BJ (cell line): ENCODE data around the gene RIBC2. TPM values are rescaled to one million over a fixed set of nuclear protein-coding genes. Genes with fewer than 3 reads are reported as not detected.
"Not testable (repeated sequence)": the region's sequence is repeated elsewhere in the genome, so short reads cannot be mapped to it uniquely, and the experiment has no call there.

Experiments used
- CTCF ChIA-PET: fragments of 350-600 bp; formaldehyde crosslinking; extraction: SDS; loops from one replicate; lab custom pipeline; 2021; ENCODE audit warnings: antibody characterized with exemption, inconsistent platforms; lab: Yijun Ruan, JAX
- POLR2A ChIA-PET: fragments of 300-600 bp; sonication (Branson Sonifier 250); formaldehyde crosslinking; extraction: SDS; loops from one replicate; lab custom pipeline; 2021; ENCODE audit warnings: antibody characterized with exemption; lab: Charles Lee
- DNase-seq: peaks from one replicate; pipeline ENCODE4 v3.0.0-alpha.2; 2011; ENCODE audit warnings: low read depth
- H3K27me3 ChIP-seq: 2 replicates; pipeline ENCODE4 v1.6.0; 2011; ENCODE audit warnings: low read length; ENCODE audit not compliant: control insufficient read depth, insufficient read depth
- H3K36me3 ChIP-seq: 2 replicates; pipeline ENCODE4 v1.5.1; 2011; ENCODE audit warnings: low read length; ENCODE audit not compliant: control insufficient read depth, insufficient read depth
- H3K4me3 ChIP-seq: 2 replicates; pipeline ENCODE4 v1.5.1; 2011; ENCODE audit warnings: low read depth, mild to moderate bottlenecking, control low read depth, low read length
- polyA plus RNA-seq: library from polyadenylated mRNA; depleted of rRNA; stranded (reverse); fragments of >200 nt; gene quantifications from 2 replicates; pipeline ENCODE4 v1.2.3, GENCODE V29; 2011
- TF ChIP-seq, protein P1 (sequence below): IDR thresholded peaks from 2 replicates; pipeline ENCODE4 v1.5.1; 2011; ENCODE audit warnings: low read depth, mild to moderate bottlenecking, control low read depth, inconsistent platforms, low read length, moderate library complexity; ENCODE audit not compliant: insufficient read depth

RIBC2 gene
- polyA plus RNA-seq, 1 experiment = 0.58 TPM

DNA sequence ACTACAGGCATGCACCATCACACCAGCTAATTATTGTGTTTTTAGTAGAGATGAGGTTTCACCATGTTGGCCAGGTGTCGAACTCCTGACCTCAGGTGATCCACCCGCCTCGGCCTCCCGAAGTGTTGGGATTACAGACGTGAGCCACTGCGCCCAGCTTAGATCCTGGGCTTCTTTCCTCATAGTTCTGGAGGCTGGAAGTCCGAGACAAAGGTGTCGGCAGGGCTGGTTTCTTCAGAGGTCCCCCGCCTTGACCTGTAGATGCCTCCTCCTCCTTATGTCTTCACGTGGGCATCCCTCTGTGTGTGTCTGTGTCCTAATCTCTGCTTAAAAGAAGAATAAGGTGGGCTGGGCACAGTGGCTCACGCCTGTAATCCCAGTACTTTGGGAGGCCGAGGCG, 45.0 kb downstream of the RIBC2 start:
- H3K4me3 ChIP-seq = no peak overlapping the region
- ChIA-PET POLR2A (no interaction called here), CTCF (interaction anchor here (2.1 kb wide), 1 partner anchor 12 kb away, joined by 6 read pairs; no protein-coding TSS in a partner anchor)
- DNase-seq = no peak
- H3K27me3 ChIP-seq = no peaks in the 10 kb centered on the region
- TF ChIP-seq, protein P1, sequence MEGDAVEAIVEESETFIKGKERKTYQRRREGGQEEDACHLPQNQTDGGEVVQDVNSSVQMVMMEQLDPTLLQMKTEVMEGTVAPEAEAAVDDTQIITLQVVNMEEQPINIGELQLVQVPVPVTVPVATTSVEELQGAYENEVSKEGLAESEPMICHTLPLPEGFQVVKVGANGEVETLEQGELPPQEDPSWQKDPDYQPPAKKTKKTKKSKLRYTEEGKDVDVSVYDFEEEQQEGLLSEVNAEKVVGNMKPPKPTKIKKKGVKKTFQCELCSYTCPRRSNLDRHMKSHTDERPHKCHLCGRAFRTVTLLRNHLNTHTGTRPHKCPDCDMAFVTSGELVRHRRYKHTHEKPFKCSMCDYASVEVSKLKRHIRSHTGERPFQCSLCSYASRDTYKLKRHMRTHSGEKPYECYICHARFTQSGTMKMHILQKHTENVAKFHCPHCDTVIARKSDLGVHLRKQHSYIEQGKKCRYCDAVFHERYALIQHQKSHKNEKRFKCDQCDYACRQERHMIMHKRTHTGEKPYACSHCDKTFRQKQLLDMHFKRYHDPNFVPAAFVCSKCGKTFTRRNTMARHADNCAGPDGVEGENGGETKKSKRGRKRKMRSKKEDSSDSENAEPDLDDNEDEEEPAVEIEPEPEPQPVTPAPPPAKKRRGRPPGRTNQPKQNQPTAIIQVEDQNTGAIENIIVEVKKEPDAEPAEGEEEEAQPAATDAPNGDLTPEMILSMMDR = no peak
- no peaks in the 10 kb centered on the region for H3K36me3 ChIP-seq

DNA sequence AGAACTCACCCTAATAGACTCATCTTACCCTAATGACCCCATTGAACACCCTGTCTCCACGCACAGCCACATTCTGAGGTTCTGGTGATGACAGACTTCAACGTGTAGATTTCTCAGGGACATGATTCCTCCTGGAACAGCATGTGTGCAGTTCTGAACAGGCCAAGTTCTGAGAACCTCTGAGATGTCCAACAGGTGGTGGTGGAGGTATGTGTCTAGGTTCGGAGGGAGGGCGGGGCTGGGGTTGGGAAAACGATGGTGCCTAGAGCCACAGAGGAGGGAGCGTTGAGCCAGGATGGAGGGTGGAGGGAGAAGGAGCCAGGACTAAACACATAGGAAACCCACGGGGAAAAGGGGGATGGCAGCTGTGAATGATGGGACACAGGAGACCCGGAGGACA, 45.7 kb downstream of the RIBC2 start:
- ChIA-PET CTCF (interaction anchor here (1.3 to 2.1 kb wide), 2 partner anchors 11 to 13 kb away, joined by 3 to 6 read pairs; no protein-coding TSS in a partner anchor), POLR2A (no interaction called here)
- TF ChIP-seq, protein P1 = no peak

DNA sequence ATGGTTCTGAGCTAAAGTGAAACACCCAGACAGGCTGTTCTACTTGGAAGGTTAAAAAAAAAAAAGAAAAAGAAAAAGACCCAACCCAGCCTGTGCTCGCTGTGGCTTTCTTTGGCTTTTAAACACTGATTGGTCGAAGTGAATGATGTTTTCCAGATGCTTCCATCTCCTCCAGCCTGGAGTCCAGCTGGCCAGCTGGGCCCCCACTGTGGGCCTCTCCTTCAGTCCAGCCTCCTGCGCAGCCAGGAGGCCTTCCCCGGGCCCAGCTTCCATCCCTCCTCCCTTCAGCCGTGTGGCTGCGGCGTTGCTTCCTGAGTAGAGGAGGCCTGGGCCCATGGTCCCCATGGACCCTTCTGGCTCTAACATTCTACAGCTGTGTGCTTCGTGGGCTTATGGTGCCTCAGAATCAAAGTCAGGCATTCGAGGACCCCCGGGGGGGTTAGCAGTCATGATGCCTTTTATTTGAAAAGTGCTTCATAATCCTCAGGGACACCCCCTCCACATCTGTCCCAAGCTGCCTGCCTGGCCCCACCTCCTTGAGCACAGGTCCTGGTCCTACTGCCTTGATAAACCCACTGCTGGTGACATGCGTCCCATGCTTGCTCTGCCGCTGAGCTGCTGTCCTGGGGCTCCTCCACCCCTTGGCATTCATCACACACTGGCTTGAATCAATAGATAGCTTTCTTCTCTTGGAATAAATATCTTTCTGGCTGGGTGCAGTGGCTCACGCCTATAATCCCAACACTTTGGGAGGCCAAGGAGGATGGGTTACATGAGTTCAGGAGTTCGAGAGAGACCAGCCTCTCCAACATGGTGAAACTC, 47.0 kb downstream of the RIBC2 start:
- DNase-seq = peak; percentile 57
- no peaks in the 10 kb centered on the region for H3K27me3 ChIP-seq
- H3K36me3 ChIP-seq = no peaks in the 10 kb centered on the region
- CTCF ChIA-PET = interaction anchor here (0.6 to 2.1 kb wide), 4 partner anchors 9 to 40 kb away, joined by 3 to 7 read pairs (median 4); no protein-coding TSS in a partner anchor
- POLR2A ChIA-PET = interaction anchor here (1.0 kb wide), 1 partner anchor 9 kb away, joined by 7 read pairs; no protein-coding TSS in a partner anchor
- TF ChIP-seq, protein P1 = no peak
- no peak overlapping the region for H3K4me3 ChIP-seq

More for the DNA sequence above, 45.7 kb downstream of the RIBC2 start:
- no peak for DNase-seq
- Histone ChIP-seq H3K27me3 (no peaks in the 10 kb centered on the region), H3K4me3 (no peak overlapping the region), H3K36me3 (no peaks in the 10 kb centered on the region)

DNA sequence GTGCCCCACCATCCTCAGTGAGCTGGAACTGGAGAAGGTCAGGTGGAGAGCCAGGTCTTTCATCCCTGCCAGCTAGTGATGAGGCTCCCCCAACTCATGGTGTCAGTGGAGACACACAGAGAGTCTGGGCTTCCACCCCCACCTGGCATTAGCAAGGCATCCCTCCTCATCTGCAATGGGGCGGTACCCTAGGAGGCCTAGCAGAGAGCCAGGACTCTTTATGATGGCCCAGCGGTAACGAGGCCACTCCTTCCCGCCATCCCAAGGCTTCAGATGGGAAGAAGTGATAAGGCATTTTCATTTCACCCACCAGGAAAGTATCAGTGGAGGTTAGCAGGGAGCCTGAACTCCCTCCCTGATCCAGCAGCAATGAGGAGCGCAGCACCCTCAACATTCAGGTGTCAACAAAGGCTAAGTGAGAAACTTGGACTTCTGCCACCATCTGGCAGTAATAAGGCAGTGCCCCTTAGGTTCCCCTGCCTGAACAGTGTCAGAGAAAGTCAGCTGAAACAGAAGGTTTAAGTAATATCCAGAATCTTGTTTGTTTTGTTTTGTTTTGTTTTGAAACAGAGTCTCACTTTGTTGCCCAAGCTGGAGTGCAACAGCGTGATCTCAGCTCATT, 48.7 kb downstream of the RIBC2 start:
- TF ChIP-seq, protein P1 = no peak
- no peak for DNase-seq
- CTCF ChIA-PET = interaction anchor here (1.2 kb wide), 1 partner anchor 8 kb away, joined by 3 read pairs; no protein-coding TSS in a partner anchor
- H3K36me3 ChIP-seq = no peaks in the 10 kb centered on the region
- POLR2A ChIA-PET = no interaction called here
- H3K4me3 ChIP-seq = no peak overlapping the region
- no peaks in the 10 kb centered on the region for H3K27me3 ChIP-seq

DNA sequence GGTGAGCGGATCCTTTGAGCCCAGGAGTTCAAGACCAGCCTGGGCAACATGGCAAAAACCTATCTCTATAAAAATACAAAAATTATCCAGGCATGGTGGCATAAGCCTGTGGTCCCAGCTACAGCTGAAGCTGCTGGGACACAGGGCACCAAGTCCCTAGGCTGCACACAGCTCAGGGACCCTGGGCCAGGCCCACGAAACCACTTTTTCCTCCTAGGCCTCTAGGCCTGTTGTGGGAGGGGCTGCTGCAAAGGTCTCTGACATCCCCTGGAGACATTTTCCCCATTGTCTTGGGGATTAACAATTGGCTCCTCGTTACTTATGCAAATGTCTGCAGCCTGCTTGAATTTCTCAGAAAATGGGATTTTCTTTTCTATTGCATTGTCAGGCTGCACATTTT, 50.2 kb downstream of the RIBC2 start:
- H3K4me3 ChIP-seq, H3K36me3 ChIP-seq, CTCF ChIA-PET, H3K27me3 ChIP-seq, DNase-seq, POLR2A ChIA-PET: not testable (repeated sequence)
